Colonic mucosa (tissue), 4 donors: ENCODE data around the gene C8G. TPM values are rescaled to one million over a fixed set of nuclear protein-coding genes. Genes with fewer than 3 reads are reported as not detected.

Experiments used
- DNase-seq: peaks from one replicate; pipeline ENCODE4 v3.0.0-alpha.2; 2020
- H3K27ac ChIP-seq: fragments of 200-600 bp; one replicate; pipeline ENCODE4 v1.8.0; 2021
- H3K27me3 ChIP-seq: fragments of 200-600 bp; one replicate; pipeline ENCODE4 v1.8.0; 2021
- H3K36me3 ChIP-seq: fragments of 200-600 bp; one replicate; pipeline ENCODE4 v1.8.0; 2021
- H3K4me1 ChIP-seq: fragments of 200-600 bp; one replicate; pipeline ENCODE4 v1.8.0; 2021; ENCODE audit warnings: mild to moderate bottlenecking
- H3K4me3 ChIP-seq: fragments of 200-600 bp; one replicate; pipeline ENCODE4 v1.8.0; 2021
- H3K9ac ChIP-seq, 2 donors: one replicate each; pipeline ENCODE4 v1.7.0; 2013; ENCODE audit warnings: control low read depth in 2 of 2, low read depth in 2 of 2, low read length in 2 of 2
- H3K9me3 ChIP-seq: fragments of 200-600 bp; one replicate; pipeline ENCODE4 v1.8.0; 2021
- CTCF ChIP-seq: fragments of 200-600 bp; IDR thresholded peaks from one replicate; pipeline ENCODE4 v1.8.0; 2022; ENCODE audit warnings: antibody characterized with exemption, mild to moderate bottlenecking
- intact Hi-C: fragments of 100-400 bp; cut with DNase I; formaldehyde crosslinking; loops from one replicate; pipeline ENCODE4 v1.14.1; 2022
- total RNA-seq, 2 donors: library from RNA; stranded (reverse); fragmentation: NEBNext Ultra II Directional in 1 of 2; extraction: Animal tissue kit (Norgen Biotek cat#: 25700) in 1 of 2; gene quantifications; one replicate each; pipeline ENCODE4 v1.2.1, GENCODE V29; 2021
- donor health status: healthy.
- donor health status: DM: no; HTN: no; CAD: no.
- donor health status: DM: no; HTN: no; CAD: no.

The C8G gene
- total RNA-seq, 2 donors from 2014 or later = 5.3 to 11.9 TPM

DNA sequence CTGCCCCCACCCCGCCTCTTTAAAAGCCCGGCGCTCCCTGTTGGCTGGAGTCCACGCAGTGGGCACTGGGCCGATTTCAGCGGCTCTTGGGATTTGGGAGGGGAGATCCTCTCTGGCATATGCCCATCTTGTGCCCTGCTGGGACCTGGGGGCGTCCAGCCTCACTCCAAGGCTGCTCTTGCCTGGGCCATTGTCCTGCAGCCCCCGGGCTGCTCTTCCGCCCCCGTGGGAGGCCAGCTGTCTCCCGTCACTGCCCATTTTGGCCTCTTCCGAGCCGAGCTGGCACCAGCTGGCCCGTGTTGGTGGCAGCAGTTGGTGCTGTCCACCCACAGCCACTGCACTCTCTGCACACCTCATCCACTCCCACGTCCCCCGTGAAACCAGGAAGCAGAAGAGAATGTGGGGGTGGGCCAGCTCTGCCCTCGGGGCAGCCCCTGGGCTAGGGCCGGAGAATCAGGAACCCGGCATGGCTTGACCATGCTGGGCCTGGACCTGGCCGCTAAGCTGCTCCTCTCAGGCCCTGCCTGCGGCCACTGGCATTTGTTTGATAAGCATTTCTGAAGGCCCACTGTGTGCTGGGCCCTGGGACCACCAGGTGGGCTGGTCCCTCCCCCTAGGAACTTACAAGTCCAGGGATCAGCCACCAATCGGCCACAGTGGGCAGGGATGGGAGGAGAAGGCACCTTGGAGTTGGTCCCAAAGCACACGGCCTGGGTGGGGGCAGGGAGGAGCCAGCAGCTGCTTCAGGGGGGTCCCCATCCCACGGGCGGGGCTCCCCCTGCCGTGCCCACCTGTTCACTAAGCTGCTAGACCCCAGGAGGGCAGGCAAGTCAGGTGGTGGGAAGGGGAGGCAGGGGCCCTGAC is 2.2 kb downstream of the C8G start:
- peak overlapping the region; percentile 98 for H3K27ac ChIP-seq
- H3K9ac ChIP-seq = peak overlapping the region in 1 of 2 donors; percentile 61
- peaks cover 7% of the 10 kb centered on the region for H3K36me3 ChIP-seq
- intact Hi-C loops = no loop called here
- no peak overlapping the region for H3K4me3 ChIP-seq
- TF ChIP-seq CTCF = no peak
- H3K9me3 ChIP-seq = no peaks in the 10 kb centered on the region
- DNase-seq = no peak
- peaks cover 13% of the 10 kb centered on the region for H3K4me1 ChIP-seq
- no peaks in the 10 kb centered on the region for H3K27me3 ChIP-seq

- Histone ChIP-seq H3K4me3 (no peak overlapping the region), H3K27me3 (no peaks in the 10 kb centered on the region), H3K36me3 (no peaks in the 10 kb centered on the region), H3K27ac (peak overlapping the region; percentile 98), H3K9me3 (no peaks in the 10 kb centered on the region), H3K9ac (peak overlapping the region in 1 of 2 donors; percentile 61), H3K4me1 (peaks cover 9% of the 10 kb centered on the region)
- DNase-seq = peak; percentile 76
- intact Hi-C loops = no loop called here
- TF ChIP-seq CTCF = peak; percentile 36
These were observed 3.0 kb downstream of the C8G start for GRCh38 chr9:136947955-136948510.

- peak overlapping the region; percentile 51 for H3K4me3 ChIP-seq
- peak overlapping the region; percentile 98 for H3K27ac ChIP-seq
- H3K36me3 ChIP-seq = no peaks in the 10 kb centered on the region
- no peaks in the 10 kb centered on the region for H3K9me3 ChIP-seq
- intact Hi-C loops = no loop called here
- H3K4me1 ChIP-seq = peaks cover 9% of the 10 kb centered on the region
- TF ChIP-seq CTCF = no peak
- no peak for DNase-seq
- H3K9ac ChIP-seq = peak overlapping the region; percentile 63 to 98
- no peaks in the 10 kb centered on the region for H3K27me3 ChIP-seq
These were observed 4.3 kb downstream of the C8G start for GRCh38 chr9:136949239-136949816.

DNA sequence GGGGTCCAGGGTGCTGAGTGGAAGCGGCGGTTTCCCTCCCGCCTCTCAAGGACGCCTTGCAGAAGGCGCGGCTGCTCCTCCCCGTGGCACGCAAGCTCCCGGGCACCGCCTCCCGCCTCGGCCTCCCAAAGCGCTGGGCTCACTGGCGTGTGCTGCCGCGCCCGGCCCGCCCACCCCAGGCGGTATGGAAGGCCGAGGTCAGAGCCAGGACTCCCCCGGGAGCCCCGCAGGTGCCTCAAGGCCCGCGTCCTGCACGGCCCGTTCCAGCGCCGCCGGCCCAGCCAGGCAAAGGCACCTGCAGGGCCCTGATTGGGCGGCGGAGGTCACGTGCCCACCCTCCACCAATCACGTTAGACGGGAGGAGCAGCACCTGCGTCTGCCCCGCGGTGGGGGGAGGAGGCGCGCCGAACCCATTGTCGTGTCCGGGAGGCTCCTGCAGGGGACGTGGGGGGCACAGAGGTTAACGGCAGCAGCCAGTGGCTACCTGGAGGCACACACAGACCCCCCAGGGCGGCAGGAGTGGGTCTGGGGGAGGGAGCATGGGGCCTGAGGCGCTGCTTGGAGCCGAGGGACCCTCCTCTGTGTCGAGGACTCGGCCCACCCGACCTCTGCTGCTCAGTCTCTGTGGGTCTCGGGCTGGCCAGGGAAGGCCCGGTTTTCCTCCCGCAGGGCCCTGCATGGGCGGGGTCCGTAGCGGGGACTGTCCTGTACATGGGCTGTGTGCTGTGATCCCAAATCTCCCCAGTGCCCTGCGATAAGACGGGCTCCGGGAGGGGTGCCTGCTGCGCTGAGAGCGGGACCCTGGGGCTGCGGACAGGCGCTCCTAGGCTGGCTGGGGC is 5.0 kb downstream of the C8G start:
- peak; percentile 99 for DNase-seq
- no peaks in the 10 kb centered on the region for H3K27me3 ChIP-seq
- TF ChIP-seq CTCF = no peak
- H3K9ac ChIP-seq = peak overlapping the region; percentile 97 to 98
- intact Hi-C loops = no loop called here
- H3K36me3 ChIP-seq = no peaks in the 10 kb centered on the region
- no peaks in the 10 kb centered on the region for H3K9me3 ChIP-seq
- H3K4me3 ChIP-seq = peak overlapping the region; percentile 51
- H3K4me1 ChIP-seq = peaks cover 9% of the 10 kb centered on the region
- peak overlapping the region; percentile 98 for H3K27ac ChIP-seq
